ENCODE measurements around the gene LAMB4. TPM values are rescaled to one million over a fixed set of nuclear protein-coding genes. Genes with fewer than 3 reads are reported as not detected.

LAMB4 gene
- total RNA-seq, 4 donors from 2014 or later, result 0.75 to 2.6 (median 1.7) TPM; not detected in 1

- no peak for TF ChIP-seq EP300 (IDR thresholded peaks at IDR 0.05)
- no peak for TF ChIP-seq CTCF (IDR thresholded peaks at IDR 0.05)
- TF ChIP-seq POLR2A (IDR thresholded peaks at IDR 0.05; ENCODE audit: low read depth), result no peak
- no peak for TF ChIP-seq POLR2AphosphoS5 (IDR thresholded peaks at IDR 0.05)
- intact Hi-C loops (cut with DNase I), result no loop called here
- Histone ChIP-seq H3K27me3 (no peaks in the 10 kb centered on the region), H3K36me3 (no peaks in the 10 kb centered on the region), H3K27ac (replicated peaks in 1 of 4) (no peak overlapping the region), H3K4me3 (no peak overlapping the region), H3K4me1 (peaks cover 0 to 12% (median 10%) of the 10 kb centered on the region in 4 donors), H3K9me3 (no peaks in the 10 kb centered on the region)
- WGBS, result 71% methylated on average over 2 of the region's 2 CpGs
- no peak for DNase-seq (ENCODE audit: extremely low spot score)
These were observed 85.8 kb downstream of the LAMB4 start for GRCh38 chr7:108044345-108044744.

GRCh38 chr7:108038986-108039385 is 91.2 kb downstream of the LAMB4 start:
- intact Hi-C loops (cut with DNase I), result no loop called here
- no peak overlapping the region for H3K4me3 ChIP-seq
- no peaks in the 10 kb centered on the region for H3K9me3 ChIP-seq
- H3K36me3 ChIP-seq, result no peaks in the 10 kb centered on the region
- DNase-seq (ENCODE audit: extremely low spot score), result no peak
- peaks cover 0 to 13% (median 7%) of the 10 kb centered on the region in 4 donors for H3K4me1 ChIP-seq
- no peak overlapping the region for H3K27ac ChIP-seq (replicated peaks in 1 of 4)
- TF ChIP-seq EP300 (IDR thresholded peaks at IDR 0.05) (no peak), CTCF (IDR thresholded peaks at IDR 0.05) (no peak), POLR2A (IDR thresholded peaks at IDR 0.05; ENCODE audit: low read depth) (no peak), POLR2AphosphoS5 (IDR thresholded peaks at IDR 0.05) (no peak)
- H3K27me3 ChIP-seq, result no peaks in the 10 kb centered on the region

- Histone ChIP-seq H3K27me3 (no peaks in the 10 kb centered on the region), H3K36me3 (no peaks in the 10 kb centered on the region), H3K4me1 (peaks cover 0 to 13% (median 7%) of the 10 kb centered on the region in 4 donors), H3K4me3 (no peak overlapping the region), H3K9me3 (no peaks in the 10 kb centered on the region), H3K27ac (replicated peaks in 1 of 4) (no peak overlapping the region)
- TF ChIP-seq EP300 (IDR thresholded peaks at IDR 0.05), result no peak
- TF ChIP-seq POLR2AphosphoS5 (IDR thresholded peaks at IDR 0.05), result no peak
- no peak for TF ChIP-seq POLR2A (IDR thresholded peaks at IDR 0.05; ENCODE audit: low read depth)
- TF ChIP-seq CTCF (IDR thresholded peaks at IDR 0.05), result no peak
- intact Hi-C loops (cut with DNase I), result no loop called here
- no peak for DNase-seq (ENCODE audit: extremely low spot score)
- WGBS, result 38% methylated on average over 1 of the region's 1 CpG
These were observed 92.4 kb downstream of the LAMB4 start for GRCh38 chr7:108037741-108038140.

- intact Hi-C loops (cut with DNase I), result no loop called here
- Histone ChIP-seq H3K4me3 (no peak overlapping the region), H3K9me3 (no peaks in the 10 kb centered on the region), H3K4me1 (peaks cover 0 to 13% (median 7%) of the 10 kb centered on the region in 4 donors), H3K27ac (replicated peaks in 1 of 4) (no peak overlapping the region), H3K36me3 (no peaks in the 10 kb centered on the region), H3K27me3 (no peaks in the 10 kb centered on the region)
- WGBS, result 92% methylated on average over 3 of the region's 3 CpGs
- DNase-seq (ENCODE audit: extremely low spot score), result no peak
- TF ChIP-seq EP300 (IDR thresholded peaks at IDR 0.05) (no peak), POLR2A (IDR thresholded peaks at IDR 0.05; ENCODE audit: low read depth) (no peak), CTCF (IDR thresholded peaks at IDR 0.05) (no peak), POLR2AphosphoS5 (IDR thresholded peaks at IDR 0.05) (no peak)
These were observed 93.0 kb downstream of the LAMB4 start for GRCh38 chr7:108037140-108037539.

- Histone ChIP-seq H3K27me3 (no peaks in the 10 kb centered on the region), H3K27ac (replicated peaks in 1 of 4) (no peak overlapping the region), H3K36me3 (no peaks in the 10 kb centered on the region), H3K4me3 (no peak overlapping the region), H3K4me1 (peaks cover 0 to 14% (median 12%) of the 10 kb centered on the region in 4 donors), H3K9me3 (no peaks in the 10 kb centered on the region)
- WGBS, result 89% methylated on average over 2 of the region's 2 CpGs
- intact Hi-C loops (cut with DNase I), result no loop called here
- DNase-seq (ENCODE audit: extremely low spot score), result no peak
- TF ChIP-seq CTCF (IDR thresholded peaks at IDR 0.05) (no peak), EP300 (IDR thresholded peaks at IDR 0.05) (no peak), POLR2AphosphoS5 (IDR thresholded peaks at IDR 0.05) (no peak), POLR2A (IDR thresholded peaks at IDR 0.05; ENCODE audit: low read depth) (no peak)
These were observed 95.6 kb downstream of the LAMB4 start for GRCh38 chr7:108034586-108034985.

Data from esophagus muscularis mucosa (tissue), 4 donors.